Measurements from ENCODE around the gene ZNF562. TPM values are rescaled to one million over a fixed set of nuclear protein-coding genes. Genes with fewer than 3 reads are reported as not detected.

The ZNF562 gene
- total RNA-seq, 1 experiment from 2014 or later = 56.5 TPM

DNA sequence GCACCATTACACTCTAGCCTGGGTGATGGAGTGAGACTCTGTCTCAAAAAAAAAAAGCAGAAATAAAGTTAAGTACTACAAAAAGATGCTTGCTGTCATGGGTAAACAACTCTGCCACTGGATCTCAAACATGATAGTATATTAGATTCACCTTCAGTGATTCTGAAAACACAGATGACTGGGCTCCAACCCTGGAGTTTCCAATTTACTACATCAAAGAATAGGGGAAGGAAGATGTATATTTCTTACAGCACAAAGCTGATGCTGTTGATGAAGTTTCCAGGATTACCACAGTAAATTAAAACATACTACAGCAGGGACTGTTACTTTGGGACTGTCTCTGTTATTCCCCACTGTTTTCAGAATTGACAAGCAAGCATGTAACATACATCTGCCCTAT lies 59.1 kb downstream of the ZNF562 start:
- H3K9me3 Mint-ChIP-seq (ENCODE audit: unreplicated experiment) = no peaks in the 10 kb centered on the region
- intact Hi-C loops (cut with micrococcal nuclease) = no loop called here
- H3K27ac Mint-ChIP-seq (ENCODE audit: low read depth, unreplicated experiment) = no peak overlapping the region
- no peak overlapping the region for H3K4me3 Mint-ChIP-seq (ENCODE audit: unreplicated experiment)
- H3K27me3 Mint-ChIP-seq (ENCODE audit: insufficient read depth, unreplicated experiment) = no peaks in the 10 kb centered on the region
- POLR2A ChIA-PET = no interaction called here
- DNase-seq (ENCODE audit: unreplicated experiment) = no peak
- CTCF ChIA-PET = no interaction called here
- H3K4me1 Mint-ChIP-seq (ENCODE audit: insufficient read depth, unreplicated experiment) = no peaks in the 10 kb centered on the region
- no TSS peak for BruUV-seq (replicated peaks)
- H3K36me3 Mint-ChIP-seq (ENCODE audit: insufficient read depth, unreplicated experiment) = peaks cover 89% of the 10 kb centered on the region
- TF ChIP-seq, protein P1, sequence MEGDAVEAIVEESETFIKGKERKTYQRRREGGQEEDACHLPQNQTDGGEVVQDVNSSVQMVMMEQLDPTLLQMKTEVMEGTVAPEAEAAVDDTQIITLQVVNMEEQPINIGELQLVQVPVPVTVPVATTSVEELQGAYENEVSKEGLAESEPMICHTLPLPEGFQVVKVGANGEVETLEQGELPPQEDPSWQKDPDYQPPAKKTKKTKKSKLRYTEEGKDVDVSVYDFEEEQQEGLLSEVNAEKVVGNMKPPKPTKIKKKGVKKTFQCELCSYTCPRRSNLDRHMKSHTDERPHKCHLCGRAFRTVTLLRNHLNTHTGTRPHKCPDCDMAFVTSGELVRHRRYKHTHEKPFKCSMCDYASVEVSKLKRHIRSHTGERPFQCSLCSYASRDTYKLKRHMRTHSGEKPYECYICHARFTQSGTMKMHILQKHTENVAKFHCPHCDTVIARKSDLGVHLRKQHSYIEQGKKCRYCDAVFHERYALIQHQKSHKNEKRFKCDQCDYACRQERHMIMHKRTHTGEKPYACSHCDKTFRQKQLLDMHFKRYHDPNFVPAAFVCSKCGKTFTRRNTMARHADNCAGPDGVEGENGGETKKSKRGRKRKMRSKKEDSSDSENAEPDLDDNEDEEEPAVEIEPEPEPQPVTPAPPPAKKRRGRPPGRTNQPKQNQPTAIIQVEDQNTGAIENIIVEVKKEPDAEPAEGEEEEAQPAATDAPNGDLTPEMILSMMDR (IDR thresholded peaks at IDR 0.05; ENCODE audit: unreplicated experiment) = no peak

DNA sequence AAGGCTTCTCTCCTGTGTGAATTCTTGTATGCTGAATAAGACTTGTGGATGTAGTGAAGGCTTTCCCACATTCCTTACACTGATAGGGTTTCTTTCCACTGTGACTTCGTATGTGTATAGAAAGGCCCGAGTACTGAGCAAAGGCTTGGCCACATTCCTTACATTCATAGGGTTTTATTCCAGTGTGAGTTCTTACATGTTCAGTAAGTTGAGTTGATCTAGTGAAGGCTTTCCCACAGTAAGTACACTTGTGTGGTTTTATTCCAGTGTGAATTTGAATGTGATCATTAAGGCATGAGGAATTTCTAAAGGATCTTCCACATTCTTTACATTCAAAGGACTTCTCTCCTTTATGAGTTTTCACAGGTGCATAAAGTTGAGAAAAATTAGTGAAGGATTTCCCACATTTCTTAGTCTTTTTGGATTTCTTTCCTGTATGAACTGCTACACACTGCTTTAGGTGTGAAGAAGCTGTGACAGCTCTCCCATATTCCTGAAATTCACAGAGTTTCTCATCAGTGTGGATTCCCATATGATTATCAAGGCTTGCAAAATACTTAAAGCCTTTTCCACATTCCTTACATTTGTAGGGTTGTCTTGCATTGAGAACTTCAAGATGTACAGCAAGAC lies 64.3 kb downstream of the ZNF562 start:
- no peak overlapping the region for H3K27ac Mint-ChIP-seq (ENCODE audit: low read depth, unreplicated experiment)
- peaks cover 12% of the 10 kb centered on the region for H3K9me3 Mint-ChIP-seq (ENCODE audit: unreplicated experiment)
- no peak for DNase-seq (ENCODE audit: unreplicated experiment)
- no peaks in the 10 kb centered on the region for H3K27me3 Mint-ChIP-seq (ENCODE audit: insufficient read depth, unreplicated experiment)
- no TSS peak for BruUV-seq (replicated peaks)
- peaks cover 76% of the 10 kb centered on the region for H3K36me3 Mint-ChIP-seq (ENCODE audit: insufficient read depth, unreplicated experiment)
- intact Hi-C loops (cut with micrococcal nuclease) = no loop called here
- TF ChIP-seq, protein P1 (IDR thresholded peaks at IDR 0.05; ENCODE audit: unreplicated experiment) = no peak
- ChIA-PET CTCF (interaction anchor here (0.6 kb wide), 1 partner anchor 187 kb away, joined by 3 read pairs; no protein-coding TSS in a partner anchor), POLR2A (interaction anchor here (3.1 kb wide), 1 partner anchor 12 kb away, joined by 12 read pairs; the partner anchor contains the start of gene ZNF561)
- no peaks in the 10 kb centered on the region for H3K4me1 Mint-ChIP-seq (ENCODE audit: insufficient read depth, unreplicated experiment)
- H3K4me3 Mint-ChIP-seq (ENCODE audit: unreplicated experiment) = no peak overlapping the region

DNA sequence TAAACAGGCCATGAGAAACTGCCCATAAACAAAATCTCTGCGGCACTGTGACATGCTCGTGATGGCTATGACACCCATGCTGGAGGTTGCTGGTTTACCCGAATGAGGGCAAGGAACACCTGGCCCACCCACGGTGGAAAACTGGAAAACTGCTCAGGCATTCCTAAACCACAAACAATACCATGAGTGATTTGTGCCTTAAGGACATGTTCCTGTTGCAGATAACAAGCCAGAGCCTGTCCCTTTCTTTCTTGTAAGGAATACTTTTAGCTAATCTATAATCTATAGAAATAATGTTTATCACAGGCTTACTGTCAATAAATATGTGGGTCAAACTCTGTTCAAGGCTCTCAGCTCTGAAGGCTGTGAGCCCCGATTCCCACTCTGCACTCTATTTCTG lies 66.0 kb downstream of the ZNF562 start:
- Mint-ChIP-seq H3K4me1 (ENCODE audit: insufficient read depth, unreplicated experiment) (no peaks in the 10 kb centered on the region), H3K9me3 (ENCODE audit: unreplicated experiment) (peaks cover 14% of the 10 kb centered on the region), H3K36me3 (ENCODE audit: insufficient read depth, unreplicated experiment) (peaks cover 59% of the 10 kb centered on the region), H3K27me3 (ENCODE audit: insufficient read depth, unreplicated experiment) (no peaks in the 10 kb centered on the region), H3K4me3 (ENCODE audit: unreplicated experiment) (no peak overlapping the region), H3K27ac (ENCODE audit: low read depth, unreplicated experiment) (no peak overlapping the region)
- CTCF ChIA-PET = interaction anchor here (0.8 kb wide), 1 partner anchor 45 kb away, joined by 3 read pairs; no protein-coding TSS in a partner anchor
- intact Hi-C loops (cut with micrococcal nuclease) = no loop called here
- DNase-seq (ENCODE audit: unreplicated experiment) = no peak
- BruUV-seq (replicated peaks) = no TSS peak
- TF ChIP-seq, protein P1 (IDR thresholded peaks at IDR 0.05; ENCODE audit: unreplicated experiment) = no peak
- POLR2A ChIA-PET = interaction anchor here (0.7 to 4.9 kb wide), 4 partner anchors 10 to 174 kb away, joined by 3 to 37 read pairs (median 9); partner anchors contain the start of gene ZNF266

DNA sequence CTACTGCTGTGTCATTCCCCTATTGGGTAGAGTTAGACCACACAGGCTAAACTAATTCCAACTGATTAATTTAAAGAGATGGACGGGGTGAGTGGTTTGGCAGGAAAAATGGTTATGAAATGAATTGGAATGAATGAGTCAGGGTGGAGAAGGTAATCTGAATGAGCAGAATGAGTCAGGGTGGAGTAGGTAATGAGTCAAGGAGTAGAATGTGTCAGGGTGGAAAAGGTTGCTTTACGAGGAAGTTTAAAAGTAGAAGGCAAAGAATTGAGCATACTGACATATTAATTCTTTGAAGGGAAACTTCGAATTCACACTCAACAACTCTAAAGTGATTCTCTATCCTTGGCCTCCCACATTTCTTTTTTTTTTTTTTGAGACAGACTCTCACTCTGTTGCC lies 77.9 kb downstream of the ZNF562 start:
- Mint-ChIP-seq H3K9me3 (ENCODE audit: unreplicated experiment) (no peaks in the 10 kb centered on the region), H3K4me3 (ENCODE audit: unreplicated experiment) (peak overlapping the region; percentile 26), H3K27ac (ENCODE audit: low read depth, unreplicated experiment) (peak overlapping the region; percentile 25), H3K27me3 (ENCODE audit: insufficient read depth, unreplicated experiment) (no peaks in the 10 kb centered on the region), H3K4me1 (ENCODE audit: insufficient read depth, unreplicated experiment) (peaks cover 14% of the 10 kb centered on the region), H3K36me3 (ENCODE audit: insufficient read depth, unreplicated experiment) (peaks cover 6% of the 10 kb centered on the region)
- TF ChIP-seq, protein P1 (IDR thresholded peaks at IDR 0.05; ENCODE audit: unreplicated experiment) = no peak
- DNase-seq (ENCODE audit: unreplicated experiment) = peak; percentile 93
- BruUV-seq (replicated peaks) = no TSS peak
- ChIA-PET CTCF (no interaction called here), POLR2A (interaction anchor here (0.7 to 4.0 kb wide), 3 partner anchors 10 to 25 kb away, joined by 3 to 16 read pairs (median 3); partner anchors contain the start of gene ZNF561)
- intact Hi-C loops (cut with micrococcal nuclease) = loop anchor here (1.0 kb wide), 2 partner anchors 59 to 222 kb away; partner anchors contain the start of genes FBXL12 and ZNF426

Other genes with a start within 250 kb of the ZNF562 start
- 17.0 and 23.7 TPM in 2 replicates for gene ZNF266, start 239.5 kb downstream of the ZNF562 start, total RNA-seq (2022)
- gene ZNF560, start 176.5 kb downstream of the ZNF562 start, total RNA-seq (2022) = not detected in 2 replicates
- gene ZNF426, start 136.5 kb downstream of the ZNF562 start, total RNA-seq (2022) = 8.1 and 13.2 TPM in 2 replicates
- gene ZNF121, start 90.6 kb downstream of the ZNF562 start, total RNA-seq (2022) = 51.9 and 63.9 TPM in 2 replicates
- gene ZNF561, start 53.9 kb downstream of the ZNF562 start, total RNA-seq (2022) = 37.0 and 37.7 TPM in 2 replicates
- 3.2 and 3.3 TPM in 2 replicates for gene ZNF846, start 93.6 kb upstream of the ZNF562 start, total RNA-seq (2022)
- 27.4 and 30.8 TPM in 2 replicates for gene FBXL12, start 144.0 kb upstream of the ZNF562 start, total RNA-seq (2022)
- 302 and 374 TPM in 2 replicates for gene UBL5, start 152.8 kb upstream of the ZNF562 start, total RNA-seq (2022)
- gene PIN1, start 160.2 kb upstream of the ZNF562 start, total RNA-seq (2022) = 54.6 and 61.4 TPM in 2 replicates

Data from MCF 10A (cell line).